ENCODE data around the gene STRA8.

Gene STRA8, protein sequence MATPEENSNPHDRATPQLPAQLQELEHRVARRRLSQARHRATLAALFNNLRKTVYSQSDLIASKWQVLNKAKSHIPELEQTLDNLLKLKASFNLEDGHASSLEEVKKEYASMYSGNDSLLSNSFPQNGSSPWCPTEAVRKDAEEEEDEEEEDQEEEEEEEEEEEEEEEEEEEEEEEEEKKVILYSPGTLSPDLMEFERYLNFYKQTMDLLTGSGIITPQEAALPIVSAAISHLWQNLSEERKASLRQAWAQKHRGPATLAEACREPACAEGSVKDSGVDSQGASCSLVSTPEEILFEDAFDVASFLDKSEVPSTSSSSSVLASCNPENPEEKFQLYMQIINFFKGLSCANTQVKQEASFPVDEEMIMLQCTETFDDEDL

DNA sequence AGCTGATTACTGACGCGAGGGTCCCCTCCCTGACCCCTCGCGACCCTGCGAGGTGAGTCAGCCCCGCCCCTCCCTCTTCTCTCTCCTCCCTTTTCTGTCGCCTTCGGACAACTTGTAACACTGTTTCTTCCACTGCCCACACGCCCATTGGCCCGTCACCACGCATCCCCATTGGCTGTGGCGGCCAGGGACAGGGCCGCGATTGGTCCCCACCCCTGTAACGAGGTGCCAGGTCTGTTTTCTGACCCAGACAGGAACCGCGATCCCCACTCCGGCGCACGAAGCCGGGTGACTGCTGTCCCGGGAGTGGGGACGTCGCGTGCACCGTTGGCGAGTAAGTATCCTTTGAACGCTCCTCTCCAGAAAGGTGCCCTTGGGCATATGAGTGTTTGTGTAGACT, at the start of gene STRA8:
TSS of gene STRA8 (plus strand) at position 269 of the 400 bp plus-strand sequence. CDS start 6,687 bp downstream, outside the sequence.
- no peak within 1 kb of the TSS for H2AFZ ChIP-seq (ENCODE audit: low read length)
- no peak for TF ChIP-seq EZH2 (IDR thresholded peaks at IDR 0.05; ENCODE audit: borderline replicate concordance, low read length)

DNA sequence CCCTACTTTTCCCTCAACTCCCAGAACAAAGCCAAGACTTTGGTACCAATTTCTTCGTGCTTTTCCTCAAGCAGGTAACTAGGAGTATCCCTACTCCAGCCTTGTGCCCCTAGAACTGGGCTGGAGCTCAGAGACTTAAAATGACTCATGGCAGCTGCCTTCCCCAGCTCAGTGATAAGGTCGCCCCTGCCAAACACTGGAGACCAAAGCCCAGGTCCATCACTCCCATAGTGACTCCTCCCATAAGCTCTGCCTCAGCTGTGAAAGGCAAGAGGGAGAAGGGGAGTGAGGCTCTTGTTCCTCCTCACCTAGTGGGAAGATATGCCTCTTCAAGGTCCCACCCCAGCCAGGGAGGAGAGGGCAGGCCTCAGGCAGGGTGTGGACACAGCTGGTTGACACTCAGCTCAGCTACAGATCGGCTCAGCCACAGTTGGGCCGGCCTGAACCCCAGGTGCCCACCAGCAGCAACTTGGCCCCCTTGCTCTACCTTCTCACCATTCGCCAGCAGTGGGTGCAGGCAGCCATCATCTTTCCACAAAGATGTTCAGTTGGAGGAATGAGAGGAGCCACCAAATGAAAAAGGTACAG, 49.3 kb upstream of the STRA8 start:
- Histone ChIP-seq H3F3A (ENCODE audit: insufficient read depth, low read length) (no peaks in the 10 kb centered on the region), H3K9me3 (ENCODE audit: low read length) (peaks cover 11% of the 10 kb centered on the region), H3K27me3 (ENCODE audit: insufficient read depth, low read length) (no peaks in the 10 kb centered on the region), H2AFZ (ENCODE audit: low read length) (no peak overlapping the region), H3K4me2 (ENCODE audit: low read length) (no peak overlapping the region), H3K79me2 (ENCODE audit: insufficient read depth, low read length) (no peaks in the 10 kb centered on the region), H3K27ac (ENCODE audit: low read depth, low read length, poor library complexity, severe bottlenecking) (no peak overlapping the region), H3K4me3 (ENCODE audit: low read depth, low read length, poor library complexity, severe bottlenecking) (no peak overlapping the region), H3K9me2 (ENCODE audit: low read depth, low read length) (no peaks in the 10 kb centered on the region), H3K9ac (ENCODE audit: low read length) (no peak overlapping the region), H3K36me3 (ENCODE audit: insufficient read depth, low read length) (peaks cover 83% of the 10 kb centered on the region), H3K4me1 (ENCODE audit: insufficient read depth, low read length, severe bottlenecking) (no peaks in the 10 kb centered on the region), H4K20me1 (ENCODE audit: insufficient read depth, low read length) (no peaks in the 10 kb centered on the region)
- TF ChIP-seq, protein P1, sequence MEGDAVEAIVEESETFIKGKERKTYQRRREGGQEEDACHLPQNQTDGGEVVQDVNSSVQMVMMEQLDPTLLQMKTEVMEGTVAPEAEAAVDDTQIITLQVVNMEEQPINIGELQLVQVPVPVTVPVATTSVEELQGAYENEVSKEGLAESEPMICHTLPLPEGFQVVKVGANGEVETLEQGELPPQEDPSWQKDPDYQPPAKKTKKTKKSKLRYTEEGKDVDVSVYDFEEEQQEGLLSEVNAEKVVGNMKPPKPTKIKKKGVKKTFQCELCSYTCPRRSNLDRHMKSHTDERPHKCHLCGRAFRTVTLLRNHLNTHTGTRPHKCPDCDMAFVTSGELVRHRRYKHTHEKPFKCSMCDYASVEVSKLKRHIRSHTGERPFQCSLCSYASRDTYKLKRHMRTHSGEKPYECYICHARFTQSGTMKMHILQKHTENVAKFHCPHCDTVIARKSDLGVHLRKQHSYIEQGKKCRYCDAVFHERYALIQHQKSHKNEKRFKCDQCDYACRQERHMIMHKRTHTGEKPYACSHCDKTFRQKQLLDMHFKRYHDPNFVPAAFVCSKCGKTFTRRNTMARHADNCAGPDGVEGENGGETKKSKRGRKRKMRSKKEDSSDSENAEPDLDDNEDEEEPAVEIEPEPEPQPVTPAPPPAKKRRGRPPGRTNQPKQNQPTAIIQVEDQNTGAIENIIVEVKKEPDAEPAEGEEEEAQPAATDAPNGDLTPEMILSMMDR (IDR thresholded peaks at IDR 0.05; ENCODE audit: low read length): no peak
- TF ChIP-seq EZH2 (IDR thresholded peaks at IDR 0.05; ENCODE audit: borderline replicate concordance, low read length): no peak

More for the DNA sequence above, at the start of gene STRA8:
- no peaks in the 10 kb centered on the region for H3K27me3 ChIP-seq (ENCODE audit: insufficient read depth, low read length)
- H3K36me3 ChIP-seq (ENCODE audit: insufficient read depth, low read length): no peaks in the 10 kb centered on the region
- no peak within 1 kb of the TSS for H3K4me3 ChIP-seq (ENCODE audit: low read depth, low read length, poor library complexity, severe bottlenecking)
- H3K27ac ChIP-seq (ENCODE audit: low read depth, low read length, poor library complexity, severe bottlenecking): no peak within 1 kb of the TSS
- H4K20me1 ChIP-seq (ENCODE audit: insufficient read depth, low read length): no peaks in the 10 kb centered on the region
- H3K9ac ChIP-seq (ENCODE audit: low read length): no peak within 1 kb of the TSS
- H3K9me2 ChIP-seq (ENCODE audit: low read depth, low read length): no peaks in the 10 kb centered on the region
- H3K9me3 ChIP-seq (ENCODE audit: low read length): no peaks in the 10 kb centered on the region
- no peaks in the 10 kb centered on the region for H3F3A ChIP-seq (ENCODE audit: insufficient read depth, low read length)
- no peaks in the 10 kb centered on the region for H3K79me2 ChIP-seq (ENCODE audit: insufficient read depth, low read length)
- H3K4me2 ChIP-seq (ENCODE audit: low read length): no peak within 1 kb of the TSS
- H3K4me1 ChIP-seq (ENCODE audit: insufficient read depth, low read length, severe bottlenecking): peaks cover 5% of the 10 kb centered on the region

DNA sequence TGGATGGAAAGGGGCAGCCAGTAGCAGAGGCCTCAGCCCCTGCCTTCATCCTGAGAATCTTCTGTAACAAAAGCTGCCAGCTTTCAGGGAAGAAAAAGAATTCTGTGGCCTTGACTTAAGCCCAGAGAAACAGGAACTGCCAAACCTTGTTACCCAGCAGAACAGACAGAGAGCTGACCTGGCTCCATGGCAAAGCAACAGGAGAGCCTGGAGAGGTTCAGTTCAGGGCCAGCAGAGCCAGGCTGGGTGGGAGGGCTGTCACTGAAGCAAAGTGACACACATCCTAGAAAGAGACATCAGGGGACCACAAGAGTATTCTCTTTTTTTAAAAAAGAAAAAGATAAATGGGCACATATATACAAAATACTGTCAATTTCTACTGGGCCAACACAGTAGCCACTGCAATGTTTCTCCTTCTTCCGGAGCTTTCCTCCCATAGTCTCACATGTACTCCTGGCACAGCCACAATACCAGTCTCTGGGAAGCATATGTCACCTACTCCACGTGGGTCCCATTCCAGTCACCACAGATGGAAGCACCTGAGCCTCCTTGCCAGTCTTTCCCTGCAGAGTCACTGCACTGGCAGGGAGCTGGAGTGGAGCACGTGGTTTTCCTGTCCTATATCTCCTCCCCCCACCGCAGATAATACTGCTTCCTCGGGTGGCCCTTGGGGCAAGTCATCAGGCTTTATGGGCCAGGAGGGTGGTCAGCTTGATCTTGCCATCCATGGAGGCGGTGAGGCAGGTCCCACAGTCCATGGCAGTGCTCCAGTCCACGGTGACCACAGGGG, 48.0 kb upstream of the STRA8 start:
- Histone ChIP-seq H3K27ac (ENCODE audit: low read depth, low read length, poor library complexity, severe bottlenecking) (no peak overlapping the region), H3K9me2 (ENCODE audit: low read depth, low read length) (no peaks in the 10 kb centered on the region), H3K36me3 (ENCODE audit: insufficient read depth, low read length) (peaks cover 95% of the 10 kb centered on the region), H3K4me1 (ENCODE audit: insufficient read depth, low read length, severe bottlenecking) (no peaks in the 10 kb centered on the region), H3K4me2 (ENCODE audit: low read length) (no peak overlapping the region), H3K9me3 (ENCODE audit: low read length) (peaks cover 11% of the 10 kb centered on the region), H3K4me3 (ENCODE audit: low read depth, low read length, poor library complexity, severe bottlenecking) (no peak overlapping the region), H4K20me1 (ENCODE audit: insufficient read depth, low read length) (no peaks in the 10 kb centered on the region), H3K9ac (ENCODE audit: low read length) (no peak overlapping the region), H2AFZ (ENCODE audit: low read length) (no peak overlapping the region), H3K27me3 (ENCODE audit: insufficient read depth, low read length) (no peaks in the 10 kb centered on the region), H3F3A (ENCODE audit: insufficient read depth, low read length) (no peaks in the 10 kb centered on the region), H3K79me2 (ENCODE audit: insufficient read depth, low read length) (no peaks in the 10 kb centered on the region)
- TF ChIP-seq, protein P1 (IDR thresholded peaks at IDR 0.05; ENCODE audit: low read length): no peak
- no peak for TF ChIP-seq EZH2 (IDR thresholded peaks at IDR 0.05; ENCODE audit: borderline replicate concordance, low read length)

Measured in OCI-LY1 (cell line).